ENCODE results near the gene CSTPP1. TPM values are rescaled to one million over a fixed set of nuclear protein-coding genes. Genes with fewer than 3 reads are reported as not detected.
"Not testable (repeated sequence)": the region's sequence is repeated elsewhere in the genome, so short reads cannot be mapped to it uniquely, and the experiment has no call there.

Gene CSTPP1
- total and polyA plus RNA-seq, 4 donors: 46.6 to 104 (median 72.3) TPM

- not testable (repeated sequence) for H3K27me3 ChIP-seq (ENCODE audit: control insufficient read depth, insufficient read depth, low read length); H3K9me3 ChIP-seq (ENCODE audit: control insufficient read depth, insufficient read depth, low read length); H3K36me3 ChIP-seq (ENCODE audit: control insufficient read depth, insufficient read depth, low read length); H3K4me1 ChIP-seq (ENCODE audit: control insufficient read depth, insufficient read depth, low read length); H3K4me3 ChIP-seq (ENCODE audit: low read depth, low read length); H3K27ac ChIP-seq (ENCODE audit: low read depth, low read length); DNase-seq (ENCODE audit: low read depth in 4 of 6, low spot score in 6 of 6)
- WGBS (ENCODE audit: insufficient coverage): 100% methylated on average over 1 of the region's 22 CpGs
Observed at GRCh38 chr11:47096871-47097270, 160.3 kb downstream of the CSTPP1 start.

- H3K27me3 ChIP-seq (ENCODE audit: control insufficient read depth, insufficient read depth, low read length); H3K27ac ChIP-seq (ENCODE audit: low read depth, low read length); DNase-seq (ENCODE audit: low read depth in 4 of 6, low spot score in 6 of 6); H3K4me3 ChIP-seq (ENCODE audit: low read depth, low read length); H3K9me3 ChIP-seq (ENCODE audit: control insufficient read depth, insufficient read depth, low read length); H3K4me1 ChIP-seq (ENCODE audit: control insufficient read depth, insufficient read depth, low read length); H3K36me3 ChIP-seq (ENCODE audit: control insufficient read depth, insufficient read depth, low read length): not testable (repeated sequence)
- no CpG with 5 or more reads among the region's 3 CpGs for WGBS (ENCODE audit: insufficient coverage)
Observed at GRCh38 chr11:47098223-47098622, 161.7 kb downstream of the CSTPP1 start.

GRCh38 chr11:47099214-47099917 is 162.8 kb downstream of the CSTPP1 start:
- Histone ChIP-seq H3K4me1 (ENCODE audit: control insufficient read depth, insufficient read depth, low read length) (peaks cover 13% of the 10 kb centered on the region), H3K27me3 (ENCODE audit: control insufficient read depth, insufficient read depth, low read length) (no peaks in the 10 kb centered on the region), H3K4me3 (ENCODE audit: low read depth, low read length) (no peak overlapping the region), H3K9me3 (ENCODE audit: control insufficient read depth, insufficient read depth, low read length) (no peaks in the 10 kb centered on the region), H3K36me3 (ENCODE audit: control insufficient read depth, insufficient read depth, low read length) (no peaks in the 10 kb centered on the region), H3K27ac (ENCODE audit: low read depth, low read length) (no peak overlapping the region)
- DNase-seq (ENCODE audit: low read depth in 4 of 6, low spot score in 6 of 6): peak in 2 of 6 donors; percentile 46 to 57
- WGBS (ENCODE audit: insufficient coverage): 40% methylated on average over 1 of the region's 3 CpGs

GRCh38 chr11:47099918-47100315 is 163.4 kb downstream of the CSTPP1 start:
- H3K36me3 ChIP-seq (ENCODE audit: control insufficient read depth, insufficient read depth, low read length): no peaks in the 10 kb centered on the region
- H3K4me1 ChIP-seq (ENCODE audit: control insufficient read depth, insufficient read depth, low read length): peaks cover 13% of the 10 kb centered on the region
- no peak for DNase-seq (ENCODE audit: low read depth in 4 of 6, low spot score in 6 of 6)
- no peaks in the 10 kb centered on the region for H3K9me3 ChIP-seq (ENCODE audit: control insufficient read depth, insufficient read depth, low read length)
- no peak overlapping the region for H3K27ac ChIP-seq (ENCODE audit: low read depth, low read length)
- no peak overlapping the region for H3K4me3 ChIP-seq (ENCODE audit: low read depth, low read length)
- H3K27me3 ChIP-seq (ENCODE audit: control insufficient read depth, insufficient read depth, low read length): no peaks in the 10 kb centered on the region

DNA sequence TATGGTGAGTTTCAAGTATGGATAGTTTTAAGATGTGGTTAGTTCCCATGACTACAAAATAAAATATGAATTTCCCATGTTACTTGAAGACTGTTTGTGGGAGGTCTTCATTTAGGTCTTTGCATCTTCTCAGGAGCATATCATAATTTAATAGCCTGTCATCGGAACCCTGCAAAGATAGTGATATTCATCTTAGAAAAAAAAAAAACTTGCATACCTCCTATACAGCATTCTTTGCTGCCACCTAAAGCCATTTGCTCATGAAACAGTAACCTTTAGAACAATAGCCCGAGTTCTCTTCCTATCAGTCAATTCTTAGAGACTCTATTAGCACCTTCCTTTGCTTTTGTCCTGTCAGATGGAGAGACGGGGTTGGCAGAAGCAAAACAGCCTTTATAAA is 164.8 kb downstream of the CSTPP1 start:
- DNase-seq (ENCODE audit: low read depth in 4 of 6, low spot score in 6 of 6): peak in 1 of 6 donors; percentile 41
- WGBS (ENCODE audit: insufficient coverage): 40% methylated on average over 1 of the region's 3 CpGs
- H3K9me3 ChIP-seq (ENCODE audit: control insufficient read depth, insufficient read depth, low read length): no peaks in the 10 kb centered on the region
- H3K27me3 ChIP-seq (ENCODE audit: control insufficient read depth, insufficient read depth, low read length): no peaks in the 10 kb centered on the region
- H3K36me3 ChIP-seq (ENCODE audit: control insufficient read depth, insufficient read depth, low read length): no peaks in the 10 kb centered on the region
- H3K4me3 ChIP-seq (ENCODE audit: low read depth, low read length): no peak overlapping the region
- no peak overlapping the region for H3K27ac ChIP-seq (ENCODE audit: low read depth, low read length)
- H3K4me1 ChIP-seq (ENCODE audit: control insufficient read depth, insufficient read depth, low read length): peaks cover 19% of the 10 kb centered on the region

DNA sequence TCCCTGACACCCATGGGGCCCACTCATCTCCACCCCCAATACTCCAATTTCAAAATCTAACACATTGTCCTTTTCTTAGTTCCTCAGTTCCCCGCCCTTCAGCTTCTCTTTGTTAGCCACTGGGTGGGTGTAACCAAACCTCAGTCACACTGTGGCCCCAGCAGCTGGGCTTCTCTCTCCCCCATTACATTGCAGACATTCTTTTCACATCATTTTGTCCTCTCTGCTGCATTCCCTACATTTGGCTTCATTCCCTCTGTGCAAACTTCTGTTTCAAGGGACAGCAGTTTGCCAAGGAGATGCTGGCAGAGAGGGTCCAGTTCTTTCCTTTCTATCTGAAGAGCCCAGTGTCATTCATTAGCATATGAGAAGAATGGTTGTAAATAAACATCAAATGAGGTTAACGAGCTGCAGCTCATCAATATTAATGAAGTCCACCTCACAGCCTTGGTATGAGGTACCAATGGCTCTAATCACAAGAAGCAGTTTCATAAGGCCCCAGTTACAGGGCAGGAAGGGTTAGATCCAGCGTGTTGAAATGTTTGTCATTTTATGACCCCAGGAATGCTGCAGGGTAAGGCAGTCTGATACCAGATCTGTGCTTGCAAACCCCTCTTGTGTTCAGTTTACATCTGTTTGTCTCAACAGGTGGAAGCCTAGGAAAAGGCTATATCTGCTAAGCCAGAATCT is 167.8 kb downstream of the CSTPP1 start:
- Histone ChIP-seq H3K27ac (ENCODE audit: low read depth, low read length) (peak overlapping the region; percentile 70), H3K27me3 (ENCODE audit: control insufficient read depth, insufficient read depth, low read length) (no peaks in the 10 kb centered on the region), H3K4me1 (ENCODE audit: control insufficient read depth, insufficient read depth, low read length) (peaks cover 43% of the 10 kb centered on the region), H3K36me3 (ENCODE audit: control insufficient read depth, insufficient read depth, low read length) (no peaks in the 10 kb centered on the region), H3K4me3 (ENCODE audit: low read depth, low read length) (no peak overlapping the region), H3K9me3 (ENCODE audit: control insufficient read depth, insufficient read depth, low read length) (no peaks in the 10 kb centered on the region)
- WGBS (ENCODE audit: insufficient coverage): 26% methylated on average over 2 of the region's 3 CpGs
- DNase-seq (ENCODE audit: low read depth in 4 of 6, low spot score in 6 of 6): peak in 5 of 6 donors; percentile 64 to 92 (median 69)

GRCh38 chr11:47105541-47105940 is 169.0 kb downstream of the CSTPP1 start:
- no peaks in the 10 kb centered on the region for H3K9me3 ChIP-seq (ENCODE audit: control insufficient read depth, insufficient read depth, low read length)
- WGBS (ENCODE audit: insufficient coverage): 75% methylated on average over 1 of the region's 2 CpGs
- peak overlapping the region; percentile 10 for H3K27ac ChIP-seq (ENCODE audit: low read depth, low read length)
- no peak overlapping the region for H3K4me3 ChIP-seq (ENCODE audit: low read depth, low read length)
- H3K4me1 ChIP-seq (ENCODE audit: control insufficient read depth, insufficient read depth, low read length): peaks cover 46% of the 10 kb centered on the region
- no peaks in the 10 kb centered on the region for H3K36me3 ChIP-seq (ENCODE audit: control insufficient read depth, insufficient read depth, low read length)
- H3K27me3 ChIP-seq (ENCODE audit: control insufficient read depth, insufficient read depth, low read length): no peaks in the 10 kb centered on the region
- no peak for DNase-seq (ENCODE audit: low read depth in 4 of 6, low spot score in 6 of 6)

GRCh38 chr11:47105974-47106373 is 169.4 kb downstream of the CSTPP1 start:
- Histone ChIP-seq H3K4me3 (ENCODE audit: low read depth, low read length) (no peak overlapping the region), H3K9me3 (ENCODE audit: control insufficient read depth, insufficient read depth, low read length) (no peaks in the 10 kb centered on the region), H3K36me3 (ENCODE audit: control insufficient read depth, insufficient read depth, low read length) (no peaks in the 10 kb centered on the region), H3K27ac (ENCODE audit: low read depth, low read length) (peak overlapping the region; percentile 61), H3K4me1 (ENCODE audit: control insufficient read depth, insufficient read depth, low read length) (peaks cover 49% of the 10 kb centered on the region), H3K27me3 (ENCODE audit: control insufficient read depth, insufficient read depth, low read length) (no peaks in the 10 kb centered on the region)
- no peak for DNase-seq (ENCODE audit: low read depth in 4 of 6, low spot score in 6 of 6)
- 100% methylated on average over 1 of the region's 3 CpGs for WGBS (ENCODE audit: insufficient coverage)

- Histone ChIP-seq H3K36me3 (ENCODE audit: control insufficient read depth, insufficient read depth, low read length) (no peaks in the 10 kb centered on the region), H3K27ac (ENCODE audit: low read depth, low read length) (peak overlapping the region; percentile 70), H3K27me3 (ENCODE audit: control insufficient read depth, insufficient read depth, low read length) (no peaks in the 10 kb centered on the region), H3K4me3 (ENCODE audit: low read depth, low read length) (no peak overlapping the region), H3K9me3 (ENCODE audit: control insufficient read depth, insufficient read depth, low read length) (no peaks in the 10 kb centered on the region), H3K4me1 (ENCODE audit: control insufficient read depth, insufficient read depth, low read length) (peaks cover 49% of the 10 kb centered on the region)
- 17% methylated on average over 2 of the region's 7 CpGs for WGBS (ENCODE audit: insufficient coverage)
- DNase-seq (ENCODE audit: low read depth in 4 of 6, low spot score in 6 of 6): peak; percentile 67 to 92 (median 73)
Observed at GRCh38 chr11:47106798-47107411, 170.3 kb downstream of the CSTPP1 start.
